GM18499 (cell line): ENCODE results near the gene MCCC1.
"Not testable (repeated sequence)": the region's sequence is repeated elsewhere in the genome, so short reads cannot be mapped to it uniquely, and the experiment has no call there.

Source experiments
- ATAC-seq: cut with Tn5 transposase; IDR thresholded peaks from one replicate; pipeline ENCODE4 v1.9.1; 2021; ENCODE audit warnings: moderate number of reproducible peaks; ENCODE audit not compliant: insufficient read depth, unreplicated experiment

The MCCC1 gene

DNA sequence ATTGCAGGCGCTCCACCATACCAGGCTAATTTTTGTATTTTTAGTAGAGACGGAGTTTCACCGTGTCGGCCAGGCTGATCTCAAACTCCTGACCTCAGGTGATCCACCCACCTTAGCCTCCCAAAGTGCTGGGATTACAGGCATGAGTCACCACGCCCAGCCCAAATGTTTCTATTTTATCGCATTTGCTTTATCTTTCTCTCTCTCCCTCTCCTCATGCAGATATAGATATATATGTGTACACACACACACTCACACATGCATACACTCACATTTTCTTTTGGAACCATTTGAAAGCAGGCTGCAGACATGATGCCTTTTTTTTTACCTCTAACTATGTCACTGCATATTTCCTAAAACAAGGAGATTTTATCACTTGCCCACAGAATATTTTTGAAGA, 7.3 kb upstream of the MCCC1 start:
- ATAC-seq, result no peak

DNA sequence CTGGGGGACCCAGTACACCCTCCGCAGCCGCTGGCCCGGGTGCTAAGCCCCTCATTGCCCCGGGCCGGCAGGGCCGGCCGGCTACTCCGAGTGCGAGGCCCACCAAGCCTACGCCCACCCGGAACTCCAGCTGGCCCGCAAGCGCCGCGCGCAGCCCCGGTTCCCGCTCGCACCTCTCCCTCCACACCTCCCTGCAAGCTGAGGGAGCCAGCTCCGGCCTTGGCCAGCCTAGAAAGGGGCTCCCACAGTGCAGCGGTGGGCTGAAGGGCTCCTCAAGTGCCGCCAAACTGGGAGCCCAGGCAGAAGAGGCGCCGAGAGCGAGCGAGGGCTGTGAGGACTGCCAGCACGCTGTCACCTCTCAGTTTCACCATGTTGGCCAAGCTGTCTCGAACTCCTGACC, 4.7 kb upstream of the MCCC1 start:
- ATAC-seq, result not testable (repeated sequence)

DNA sequence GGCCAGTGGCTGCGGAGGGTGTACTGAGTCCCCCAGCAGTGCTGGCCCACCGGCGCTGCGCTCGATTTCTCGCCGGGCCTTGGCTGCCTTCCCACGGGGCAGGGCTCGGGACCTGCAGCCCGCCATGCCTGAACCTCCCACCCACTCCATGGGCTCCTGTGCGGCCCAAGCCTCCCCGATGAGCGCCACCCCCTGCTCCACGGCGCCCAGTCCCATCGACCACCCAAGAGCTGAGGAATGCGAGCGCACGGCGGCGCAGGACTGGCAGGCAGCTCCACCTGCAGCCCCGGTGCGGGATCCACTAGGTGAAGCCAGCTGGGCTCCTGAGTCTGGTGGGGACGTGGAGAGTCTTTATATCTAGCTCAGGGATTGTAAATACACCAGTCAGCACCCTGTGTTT, 1.7 kb upstream of the MCCC1 start:
- not testable (repeated sequence) for ATAC-seq

DNA sequence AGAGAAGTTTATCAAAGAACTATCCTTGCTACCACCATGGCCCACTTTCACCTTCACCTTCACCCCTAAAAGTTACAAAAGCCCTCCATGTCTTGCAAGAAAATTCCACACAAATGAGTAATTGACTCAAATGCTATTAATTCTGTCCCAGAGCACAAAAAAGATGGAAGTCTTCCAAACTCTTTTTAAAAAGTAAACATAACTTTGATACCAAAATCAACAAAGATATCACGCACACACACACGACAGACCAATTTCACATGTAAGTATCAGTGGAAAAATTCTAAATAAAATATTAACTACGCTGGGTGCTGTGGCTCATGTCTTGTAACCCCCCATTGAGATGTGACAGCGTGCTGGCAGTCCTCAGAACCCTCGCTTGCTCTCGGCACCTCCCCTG, 1.1 kb upstream of the MCCC1 start:
- ATAC-seq, result no peak

DNA sequence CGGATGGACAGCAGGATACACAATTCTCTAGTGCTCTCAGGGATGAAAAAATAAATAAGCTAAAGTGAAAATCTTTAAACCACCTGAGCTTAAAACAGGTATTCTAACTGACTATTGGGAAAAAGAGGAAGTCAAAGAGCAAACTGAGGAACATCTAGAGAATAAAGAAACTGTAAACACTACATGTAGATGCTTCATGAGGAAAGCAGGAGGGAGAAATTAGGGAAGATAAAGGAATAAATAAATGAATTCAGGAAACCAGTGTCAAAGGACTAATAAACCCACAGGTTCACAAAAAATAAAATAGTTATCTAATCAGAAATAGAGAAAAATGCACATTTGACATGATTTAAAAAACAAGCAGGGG, 525 bp upstream of the MCCC1 start:
- no peak for ATAC-seq

DNA sequence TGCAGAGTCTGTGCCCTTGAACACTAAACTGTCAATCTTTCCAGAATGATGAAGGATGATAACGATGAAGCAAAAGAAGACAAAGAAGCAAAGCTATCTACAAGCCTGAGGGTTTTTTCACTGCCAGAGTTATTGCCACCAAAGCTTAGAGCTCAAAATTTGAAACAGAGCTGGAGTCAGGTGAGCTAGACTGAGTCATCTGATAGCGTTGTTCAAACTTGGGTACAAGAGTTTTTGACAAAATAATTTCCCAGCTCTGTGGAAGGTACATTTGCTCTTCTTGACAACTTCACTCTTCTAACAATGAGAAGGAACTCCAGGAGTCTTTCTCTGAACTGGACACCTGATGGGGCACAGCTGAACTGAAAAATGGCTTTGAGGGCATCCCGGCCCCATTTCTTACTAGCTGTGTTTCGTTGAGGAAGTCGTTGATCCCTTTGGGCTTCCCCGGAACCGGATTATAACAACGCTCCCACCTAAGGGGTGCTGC, 715 bp downstream of the MCCC1 start:
- peak; percentile 2 for ATAC-seq

DNA sequence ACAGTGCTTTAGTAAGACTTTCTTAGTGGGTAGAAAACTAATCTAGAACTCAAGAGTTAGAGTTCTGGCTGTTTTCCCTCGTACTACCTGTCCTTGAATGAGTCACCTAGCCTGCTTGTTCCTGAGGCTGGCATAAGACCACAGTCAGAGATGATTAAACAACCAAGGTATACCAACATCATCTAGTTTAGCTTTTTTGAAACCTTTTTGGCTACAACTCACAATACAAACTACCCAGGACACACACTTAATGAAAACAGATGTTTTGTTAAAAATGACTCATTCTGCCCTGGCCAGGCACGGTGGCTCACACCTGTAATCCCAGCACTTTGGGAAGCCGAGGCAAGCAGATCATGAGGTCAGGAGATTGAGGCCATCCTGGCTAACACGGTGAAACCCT, 4.6 kb downstream of the MCCC1 start:
- ATAC-seq, result no peak

DNA sequence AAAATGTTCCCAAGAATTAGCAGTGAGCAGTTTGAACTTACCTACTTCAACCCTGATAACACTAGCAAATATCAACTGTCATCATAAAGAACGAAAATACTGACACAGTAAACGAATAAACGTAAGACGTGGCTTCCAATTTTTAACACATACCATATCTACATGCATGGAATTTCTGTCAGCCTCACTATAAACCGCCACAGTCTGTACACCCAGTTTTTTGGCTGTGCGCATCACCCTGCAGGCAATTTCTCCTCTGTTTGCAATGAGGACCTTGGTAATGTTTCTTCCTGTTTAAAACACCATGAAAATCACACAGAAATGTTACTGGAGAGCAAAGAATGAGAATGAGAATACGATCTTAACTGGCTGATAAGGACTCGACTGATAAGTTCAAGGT, 7.0 kb downstream of the MCCC1 start:
- ATAC-seq, result no peak

DNA sequence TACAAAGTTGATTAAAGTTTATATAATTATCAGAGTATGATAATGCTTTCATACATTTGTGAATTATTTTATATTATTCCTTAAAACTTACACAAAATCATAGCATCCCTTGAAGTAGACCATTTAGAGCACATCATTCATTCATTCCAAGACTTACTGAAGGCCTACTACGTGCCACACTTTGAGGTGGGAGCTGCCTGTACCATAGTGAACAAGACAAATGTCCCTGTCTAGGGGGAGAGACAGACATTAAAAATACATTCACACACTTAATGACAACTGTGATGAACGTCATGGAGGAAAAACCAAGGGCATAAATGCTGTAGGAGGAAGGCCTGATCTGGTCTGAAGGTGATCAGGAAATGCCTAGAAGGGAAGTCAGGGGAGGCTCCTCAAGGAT, 12.1 kb downstream of the MCCC1 start:
- no peak for ATAC-seq

DNA sequence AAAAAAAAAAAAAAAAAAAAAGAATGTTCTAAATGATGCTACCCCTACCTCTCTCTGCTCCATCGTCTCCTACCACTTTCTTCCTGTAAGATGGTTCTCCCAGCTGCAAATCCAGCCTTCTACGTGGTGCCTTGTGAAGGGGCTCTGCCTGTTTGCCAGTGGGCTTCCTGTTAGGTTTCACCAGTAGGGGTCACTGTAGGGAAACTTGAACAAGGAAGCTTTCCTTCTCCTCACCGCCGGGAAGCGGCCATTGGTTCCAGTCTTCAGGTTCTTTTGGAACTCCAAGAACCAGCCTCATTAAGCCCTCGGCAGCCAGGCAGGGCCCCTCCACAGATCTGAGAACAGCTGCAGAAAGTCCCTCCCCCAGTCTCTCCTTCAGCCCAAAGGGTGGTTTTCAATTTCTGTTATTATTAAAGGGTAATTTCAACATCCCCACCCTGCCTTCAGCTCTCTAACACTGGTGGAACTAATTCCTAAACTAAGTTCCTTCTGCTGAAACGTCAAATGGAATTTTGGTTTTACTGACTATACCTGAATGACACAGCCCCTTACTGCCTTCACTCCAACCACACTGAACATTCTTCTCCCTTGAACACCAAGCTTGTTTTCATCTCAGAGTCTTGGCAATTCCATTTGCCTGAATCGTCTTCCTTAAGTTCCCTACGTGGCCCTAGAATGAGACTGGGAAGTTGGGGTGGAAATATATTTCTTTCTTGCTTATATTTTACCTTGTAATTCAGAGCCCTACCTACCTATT, 13.5 kb downstream of the MCCC1 start:
- no peak for ATAC-seq

DNA sequence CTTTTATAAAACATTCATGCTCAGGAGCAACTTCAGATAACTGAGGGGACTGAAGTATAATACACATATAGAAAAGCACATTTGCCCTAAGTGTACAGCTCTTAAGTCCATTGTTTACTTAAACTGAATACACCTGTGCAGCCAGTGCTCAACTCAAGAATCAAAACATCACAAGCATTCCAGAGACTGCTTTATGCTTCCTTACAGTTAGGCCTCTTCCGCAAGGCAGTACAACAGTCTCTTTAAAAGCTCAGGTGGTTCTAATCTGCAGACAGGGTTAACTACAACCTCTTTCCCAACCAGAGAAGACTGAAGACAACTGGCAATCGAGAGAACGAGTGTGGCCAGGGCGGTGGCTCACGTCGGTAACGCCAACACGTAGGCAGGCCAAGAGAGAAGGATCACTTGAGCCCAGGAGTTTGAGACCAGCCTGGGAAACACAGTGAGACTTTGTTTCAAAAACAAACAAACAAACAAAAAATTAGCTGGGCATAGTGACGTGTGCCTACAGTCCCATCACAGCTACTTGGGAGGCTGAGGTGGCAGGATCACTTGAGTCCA, 16.9 kb downstream of the MCCC1 start:
- ATAC-seq, result no peak

DNA sequence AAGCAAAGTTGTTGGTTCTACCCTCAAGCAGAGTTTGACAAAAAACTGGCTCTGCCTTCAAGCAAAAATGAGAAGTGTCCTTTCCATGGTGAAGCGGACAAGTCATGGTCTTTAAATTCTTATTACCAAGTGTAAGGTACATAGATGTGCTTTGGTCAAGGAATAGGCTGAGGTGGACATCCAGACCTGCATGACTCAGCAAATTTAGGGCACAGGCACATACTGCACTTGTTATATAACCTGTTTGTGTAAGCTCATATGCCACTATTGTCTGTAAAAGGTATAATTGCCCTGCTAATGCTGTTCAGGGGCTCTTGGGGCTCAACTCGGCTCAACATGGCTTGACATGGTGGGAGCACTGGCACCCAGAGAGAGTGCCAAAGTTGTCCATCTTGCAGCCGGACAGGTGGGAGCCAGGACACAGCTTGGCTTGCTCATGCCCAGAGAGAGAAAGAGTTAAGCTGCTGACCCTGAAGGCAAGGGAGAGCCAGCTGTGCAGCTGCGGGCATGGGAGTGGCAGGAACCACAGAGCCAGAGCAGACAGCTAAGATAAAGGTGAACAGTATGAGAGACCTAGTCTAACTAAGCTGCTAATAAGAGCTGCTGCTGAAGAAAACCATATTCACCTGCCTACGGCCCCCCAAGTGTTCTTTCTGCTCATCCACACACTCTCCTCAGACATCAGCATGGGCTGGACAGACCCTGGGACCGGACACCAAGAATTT, 17.7 kb downstream of the MCCC1 start:
- no peak for ATAC-seq

DNA sequence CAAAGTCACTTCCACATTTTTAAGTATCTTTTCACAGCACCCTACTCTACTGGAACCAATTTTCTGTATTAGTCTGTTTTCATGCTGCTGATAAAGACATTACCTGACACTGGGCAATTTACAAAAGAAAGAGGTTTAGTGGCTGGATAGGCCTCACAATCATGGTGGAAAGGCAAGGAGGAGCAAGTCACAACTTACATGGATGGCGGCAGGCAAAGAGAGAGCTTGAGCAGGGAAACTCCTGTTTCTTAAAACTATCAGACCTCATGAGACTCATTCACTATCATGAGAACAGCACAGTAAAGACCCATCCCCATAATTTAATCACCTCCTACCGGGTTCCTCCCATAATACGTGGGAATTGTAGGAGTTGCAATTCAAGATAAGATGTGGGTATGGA, 18.7 kb downstream of the MCCC1 start:
- ATAC-seq, result no peak

DNA sequence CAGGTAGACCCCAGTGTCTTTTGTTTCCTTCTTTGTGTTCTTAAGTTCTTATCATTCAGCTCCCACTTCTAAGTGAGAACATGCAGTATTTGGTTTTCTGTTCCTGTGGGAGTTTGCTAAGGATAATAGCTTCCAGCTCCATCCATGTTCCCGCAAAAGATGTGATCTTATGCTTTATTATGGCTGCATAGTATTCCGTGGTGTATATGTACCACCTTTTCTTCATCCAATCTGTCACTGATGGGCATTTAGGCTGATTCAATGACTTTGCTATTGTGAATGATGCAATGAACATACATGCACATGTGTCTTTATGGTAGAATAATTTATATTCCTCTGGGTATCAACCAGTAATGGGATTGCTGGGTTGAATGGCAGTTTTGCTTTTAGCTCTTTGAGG, 24.4 kb downstream of the MCCC1 start:
- no peak for ATAC-seq

DNA sequence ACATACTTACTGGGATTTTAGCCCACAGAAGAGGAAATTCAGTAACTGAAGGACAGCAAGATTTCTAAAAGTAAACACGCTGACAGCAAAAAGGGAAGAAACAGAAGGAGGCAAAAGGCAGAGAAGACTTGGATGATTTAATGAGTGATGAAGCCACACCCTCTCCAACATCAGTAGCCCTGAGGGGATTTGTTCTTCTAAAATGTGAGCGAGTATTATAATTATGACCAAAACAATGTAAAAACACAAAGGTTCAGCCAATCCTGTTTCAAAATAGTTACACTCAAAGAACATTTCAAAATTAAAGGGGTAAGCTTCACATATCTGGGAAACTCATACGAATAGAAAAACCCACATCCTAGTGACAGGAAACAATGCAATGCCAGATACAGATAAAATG, 25.0 kb downstream of the MCCC1 start:
- no peak for ATAC-seq

DNA sequence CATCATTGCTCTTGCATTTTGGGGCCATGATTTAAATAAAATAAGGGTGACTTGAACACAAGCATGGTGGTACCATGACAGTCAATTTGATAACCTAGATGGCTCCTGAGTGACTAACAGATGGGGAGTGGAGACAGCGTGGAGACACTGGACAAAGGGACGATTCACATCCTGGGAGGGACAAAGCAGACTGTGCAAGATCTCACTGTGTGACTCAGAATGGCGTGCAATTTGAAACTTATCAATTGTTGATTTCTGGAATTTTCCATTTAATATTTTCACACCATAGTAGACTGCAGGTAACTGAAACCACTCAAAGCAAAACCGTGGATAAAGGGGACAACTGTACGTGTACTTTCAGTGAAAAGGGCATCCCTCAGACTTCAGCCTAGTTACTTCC, 25.5 kb downstream of the MCCC1 start:
- no peak for ATAC-seq

DNA sequence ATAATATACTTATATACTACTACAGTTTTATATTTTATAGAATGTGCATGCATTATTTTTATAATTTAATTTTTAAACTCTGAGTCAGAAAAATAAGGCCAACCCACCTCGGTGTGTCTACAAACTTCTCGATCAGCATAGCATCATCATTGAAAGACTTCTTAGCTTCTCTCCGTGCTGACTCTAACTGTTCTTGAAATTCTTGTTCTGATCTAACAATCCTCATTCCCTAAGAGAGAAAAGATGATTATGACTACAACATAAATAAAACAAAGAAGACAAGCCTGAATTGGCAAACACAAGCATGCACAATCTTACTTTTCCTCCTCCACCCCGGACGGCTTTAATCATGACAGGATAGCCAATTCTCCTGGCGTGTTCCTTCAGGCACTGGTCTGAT, 28.4 kb downstream of the MCCC1 start:
- ATAC-seq, result no peak

DNA sequence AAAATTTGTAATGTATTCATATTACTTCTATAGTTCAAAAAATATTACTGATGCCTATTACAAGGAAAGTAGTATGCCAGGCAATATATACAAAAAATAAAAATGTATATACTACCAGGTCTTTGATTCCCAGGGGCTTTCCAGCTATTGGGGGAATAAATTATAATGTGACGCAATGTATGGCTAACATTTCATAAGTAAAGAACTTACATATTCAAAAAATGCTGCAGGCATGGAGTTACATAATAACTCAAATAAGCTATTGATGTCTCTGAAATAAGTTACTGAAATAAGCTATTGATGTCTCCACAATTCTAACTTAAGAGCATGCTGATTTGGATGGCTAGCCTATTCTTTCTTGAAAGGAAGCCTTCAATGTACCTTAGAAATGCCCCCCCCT, 30.2 kb downstream of the MCCC1 start:
- no peak for ATAC-seq

DNA sequence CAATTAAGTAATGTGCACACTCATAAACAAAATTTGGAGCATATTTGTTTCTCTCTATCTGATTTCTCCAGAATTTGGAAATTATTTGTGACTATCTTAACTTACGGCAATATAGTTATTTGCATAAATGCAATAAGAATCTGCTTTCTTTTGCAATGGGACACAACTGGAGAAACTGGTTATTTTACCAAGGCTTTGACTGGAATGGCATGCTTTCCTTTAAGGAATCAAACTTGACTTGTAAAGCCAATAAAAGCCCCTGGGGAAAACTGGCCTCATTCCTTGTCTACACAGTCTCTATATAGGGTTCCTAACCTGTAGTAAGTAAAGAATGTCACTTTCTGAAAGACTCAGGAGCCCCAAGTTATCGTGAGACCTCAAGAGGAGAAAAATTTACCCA, 32.4 kb downstream of the MCCC1 start:
- ATAC-seq, result not testable (repeated sequence)

DNA sequence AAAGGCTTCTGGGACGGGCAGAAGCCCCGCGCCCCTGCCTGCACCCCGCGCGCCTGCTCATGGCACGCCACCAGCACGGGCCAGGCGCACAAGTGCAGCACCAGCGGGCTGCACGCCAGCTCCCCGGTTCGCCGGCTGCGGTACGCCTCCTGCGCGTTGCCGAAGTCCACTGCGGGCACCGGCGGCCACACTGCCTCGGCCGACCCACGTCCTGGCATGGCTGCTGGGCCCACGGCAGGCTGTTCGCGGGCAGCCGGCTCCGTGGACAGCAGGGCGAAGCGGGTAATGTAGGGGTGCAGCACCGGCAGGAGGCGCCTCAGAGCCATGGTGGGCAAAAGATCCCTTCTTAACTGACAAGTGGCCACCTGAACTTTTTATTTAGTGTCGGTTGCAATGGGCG, 34.8 kb downstream of the MCCC1 start:
- ATAC-seq, result no peak

DNA sequence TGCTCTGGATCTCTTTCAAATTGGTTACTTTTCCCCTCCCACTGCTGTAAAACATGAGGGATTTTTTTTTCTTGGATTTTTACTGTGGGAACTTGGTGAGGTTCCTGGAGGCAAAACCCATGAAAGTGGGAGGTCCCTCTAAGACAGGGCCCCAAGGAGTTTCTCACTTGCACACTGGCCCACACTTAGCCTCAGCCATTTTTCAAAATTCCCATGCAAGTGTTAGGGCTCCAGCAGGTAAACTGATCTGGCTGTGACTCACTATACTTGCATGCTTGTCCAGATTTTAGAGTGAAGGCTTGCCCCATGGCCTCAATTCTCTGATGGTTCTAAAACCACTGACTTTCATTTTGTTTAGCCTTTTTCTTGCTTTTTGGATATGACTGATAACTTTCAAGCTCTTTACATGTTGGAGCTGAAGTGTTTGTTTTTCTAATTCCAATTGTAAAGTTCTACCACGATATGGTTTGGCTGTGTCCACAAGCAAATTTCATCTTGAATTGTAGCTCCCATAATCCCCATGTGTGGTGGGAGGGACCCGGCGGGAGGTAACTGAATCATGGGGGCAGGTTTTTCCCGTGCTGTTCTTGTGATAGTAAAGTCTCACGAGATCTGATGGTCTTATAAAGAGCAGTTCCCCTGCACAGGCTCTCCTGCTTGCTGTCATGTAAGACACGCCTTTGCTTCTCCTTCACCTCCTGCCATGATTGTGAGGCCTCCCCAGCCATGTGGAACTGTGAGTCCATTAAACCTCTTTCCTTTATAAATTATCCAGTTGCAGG, 37.7 kb downstream of the MCCC1 start:
- ATAC-seq, result no peak
